Caco-2 (cell line): Measurements from ENCODE around the gene ANO6. TPM values are rescaled to one million over a fixed set of nuclear protein-coding genes. Genes with fewer than 3 reads are reported as not detected.

Source experiments
- BruUV-seq: library from RNA; stranded (reverse); fragments of 400-500 nt; replicated peaks from 2 replicates; lab custom pipeline; 2021; lab: Mats Ljungman, UMichigan
- CTCF ChIA-PET: fragments of 300-600 bp; sonication (Branson Sonifier 250); formaldehyde crosslinking; loops from one replicate; lab custom pipeline; 2022; ENCODE audit warnings: antibody characterized with exemption; lab: Charles Lee
- POLR2A ChIA-PET: fragments of 300-600 bp; sonication (Branson Sonifier 250); formaldehyde crosslinking; loops from one replicate; lab custom pipeline; 2022; ENCODE audit warnings: antibody characterized with exemption; lab: Charles Lee
- DNase-seq, 2 experiments: peaks; one replicate each; pipeline versions ENCODE4 v3.0.0 to v3.0.0-alpha.2; 2020 to 2022
- H3K27me3 ChIP-seq: replicated peaks from 2 replicates; pipeline ENCODE4 v1.6.0; 2011; ENCODE audit warnings: low read length; ENCODE audit not compliant: control insufficient read depth, insufficient read depth
- H3K36me3 ChIP-seq: 2 replicates; pipeline ENCODE4 v1.5.1; 2011; ENCODE audit warnings: low read length; ENCODE audit not compliant: control insufficient read depth, insufficient read depth
- H3K4me1 ChIP-seq: fragments of 250-450 bp; sonication (Bioruptor Pico); 2 replicates; pipeline ENCODE4 v1.5.1; 2020; ENCODE audit warnings: mild to moderate bottlenecking
- H3K4me3 ChIP-seq: 2 replicates; pipeline ENCODE4 v1.5.1; 2011; ENCODE audit warnings: low read depth, mild to moderate bottlenecking, control low read depth, low read length
- H3K9me3 ChIP-seq: fragments of 250-450 bp; sonication (Bioruptor Pico); 2 replicates; pipeline ENCODE4 v1.5.1; 2020; ENCODE audit warnings: mild to moderate bottlenecking, moderate library complexity
- H3K27ac Mint-ChIP-seq: one replicate; pipeline ENCODE4 v1.8.0; 2022; ENCODE audit warnings: mixed read lengths; ENCODE audit not compliant: unreplicated experiment
- H3K27me3 Mint-ChIP-seq: one replicate; pipeline ENCODE4 v1.8.0; 2022; ENCODE audit warnings: mixed read lengths; ENCODE audit not compliant: insufficient read depth, unreplicated experiment
- H3K36me3 Mint-ChIP-seq: one replicate; pipeline ENCODE4 v1.8.0; 2022; ENCODE audit warnings: mild to moderate bottlenecking, mixed read lengths; ENCODE audit not compliant: insufficient read depth, unreplicated experiment
- H3K4me1 Mint-ChIP-seq: one replicate; pipeline ENCODE4 v1.8.0; 2022; ENCODE audit warnings: low read depth, mixed read lengths; ENCODE audit not compliant: unreplicated experiment
- H3K4me3 Mint-ChIP-seq: one replicate; pipeline ENCODE4 v1.8.0; 2022; ENCODE audit warnings: mild to moderate bottlenecking, moderate library complexity, mixed read lengths; ENCODE audit not compliant: unreplicated experiment
- H3K9me3 Mint-ChIP-seq: one replicate; pipeline ENCODE4 v1.8.0; 2022; ENCODE audit warnings: mixed read lengths; ENCODE audit not compliant: unreplicated experiment
- CTCF ChIP-seq, 2 experiments: fragments of 200-600 bp in 1 of 2; IDR thresholded peaks; 1 replicate in 1 of 2; 2 replicates in 1 of 2; pipeline versions ENCODE4 v1.5.1 to v1.8.0; 2011 to 2022; ENCODE audit warnings: antibody characterized with exemption in 1 of 2, control low read depth in 1 of 2, inconsistent platforms in 1 of 2, low read depth in 1 of 2, low read length in 1 of 2, mild to moderate bottlenecking in 1 of 2, moderate library complexity in 1 of 2; ENCODE audit not compliant: insufficient read depth in 1 of 2, severe bottlenecking in 1 of 2, unreplicated experiment in 1 of 2
- intact Hi-C: fragments of 100-400 bp; cut with micrococcal nuclease; formaldehyde crosslinking; loops from one replicate; pipeline ENCODE4 v1.10.0; 2022; ENCODE audit not compliant: unreplicated experiment
- total RNA-seq: library from RNA; stranded (reverse); gene quantifications from 2 replicates; pipeline ENCODE4 v1.2.3, GENCODE V29; 2022

Gene ANO6
- total RNA-seq, 1 experiment from 2014 or later = 126 TPM

- H3K4me3 Mint-ChIP-seq = no peak overlapping the region
- H3K36me3 ChIP-seq = no peaks in the 10 kb centered on the region; the same call in 1 of the 2 replicates
- TF ChIP-seq CTCF (IDR thresholded peaks at IDR 0.05; ENCODE audit: insufficient read depth in 1 of 2, low read depth in 1 of 2, low read length in 1 of 2, severe bottlenecking in 1 of 2, unreplicated experiment in 1 of 2) = no peak
- no peaks in the 10 kb centered on the region for H3K9me3 Mint-ChIP-seq
- no peak overlapping the region for H3K4me3 ChIP-seq
- intact Hi-C loops = no loop called here
- no peaks in the 10 kb centered on the region for H3K9me3 ChIP-seq
- H3K27ac Mint-ChIP-seq = peak overlapping the region; percentile 78
- no TSS peak for BruUV-seq
- H3K36me3 Mint-ChIP-seq = peaks cover 55% of the 10 kb centered on the region
- peaks cover 77% of the 10 kb centered on the region for H3K4me1 ChIP-seq
- CTCF ChIA-PET = no interaction called here
- POLR2A ChIA-PET = interaction anchor here (0.7 kb wide), 1 partner anchor 700 kb away, joined by 3 read pairs; no protein-coding TSS in a partner anchor
- no peaks in the 10 kb centered on the region for H3K27me3 ChIP-seq
- peaks cover 70% of the 10 kb centered on the region for H3K4me1 Mint-ChIP-seq
- DNase-seq = no peak
- no peaks in the 10 kb centered on the region for H3K27me3 Mint-ChIP-seq
Observed at GRCh38 chr12:45286621-45287020, 70.7 kb downstream of the ANO6 start.

GRCh38 chr12:45289245-45290215 lies 73.6 kb downstream of the ANO6 start:
- POLR2A ChIA-PET = no interaction called here
- Mint-ChIP-seq H3K9me3 (no peaks in the 10 kb centered on the region), H3K4me3 (no peak overlapping the region), H3K36me3 (peaks cover 44% of the 10 kb centered on the region), H3K27ac (no peak overlapping the region), H3K27me3 (no peaks in the 10 kb centered on the region), H3K4me1 (peaks cover 60% of the 10 kb centered on the region)
- DNase-seq = no peak
- Histone ChIP-seq H3K36me3 (no peaks in the 10 kb centered on the region; the same call in 1 of the 2 replicates), H3K9me3 (no peaks in the 10 kb centered on the region), H3K4me3 (no peak overlapping the region), H3K27me3 (no peaks in the 10 kb centered on the region), H3K4me1 (peaks cover 77% of the 10 kb centered on the region)
- no TSS peak for BruUV-seq
- intact Hi-C loops = loop anchor here (10.0 kb wide), 1 partner anchor 295 kb away; no protein-coding TSS in a partner anchor
- CTCF ChIA-PET = no interaction called here
- TF ChIP-seq CTCF (IDR thresholded peaks at IDR 0.05; ENCODE audit: insufficient read depth in 1 of 2, low read depth in 1 of 2, low read length in 1 of 2, severe bottlenecking in 1 of 2, unreplicated experiment in 1 of 2) = no peak

GRCh38 chr12:45290216-45290605 lies 74.3 kb downstream of the ANO6 start:
- Mint-ChIP-seq H3K27ac (no peak overlapping the region), H3K36me3 (peaks cover 44% of the 10 kb centered on the region), H3K9me3 (no peaks in the 10 kb centered on the region), H3K27me3 (no peaks in the 10 kb centered on the region), H3K4me3 (no peak overlapping the region), H3K4me1 (peaks cover 53% of the 10 kb centered on the region)
- ChIA-PET CTCF (no interaction called here), POLR2A (interaction anchor here (0.8 kb wide), 1 partner anchor 12 kb away, joined by 8 read pairs; no protein-coding TSS in a partner anchor)
- H3K27me3 ChIP-seq = no peaks in the 10 kb centered on the region
- H3K9me3 ChIP-seq = no peaks in the 10 kb centered on the region
- peaks cover 77% of the 10 kb centered on the region for H3K4me1 ChIP-seq
- H3K4me3 ChIP-seq = no peak overlapping the region
- intact Hi-C loops = loop anchor here (10.0 kb wide), 1 partner anchor 295 kb away; no protein-coding TSS in a partner anchor
- no TSS peak for BruUV-seq
- DNase-seq = no peak
- no peak for TF ChIP-seq CTCF (IDR thresholded peaks at IDR 0.05; ENCODE audit: insufficient read depth in 1 of 2, low read depth in 1 of 2, low read length in 1 of 2, severe bottlenecking in 1 of 2, unreplicated experiment in 1 of 2)
- no peaks in the 10 kb centered on the region; the same call in 1 of the 2 replicates for H3K36me3 ChIP-seq
